Retinal pigment epithelial cell (primary cell): ENCODE measurements around the gene GUCA1A.

Source experiments
- DNase-seq: peaks from one replicate; pipeline ENCODE4 v3.0.0-alpha.2; 2010; ENCODE audit warnings: low read depth
- H3K4me3 ChIP-seq: 2 replicates; pipeline ENCODE4 v1.5.1; 2011; ENCODE audit warnings: mild to moderate bottlenecking, low read length, control low read depth, moderate library complexity
- CTCF ChIP-seq: conservative IDR thresholded peaks from 2 replicates; pipeline ENCODE4 v1.5.1; 2011; ENCODE audit warnings: low read depth, low read length, control low read depth, inconsistent platforms

Gene GUCA1A

GRCh38 chr6:42224222-42225028 is 51.3 kb downstream of the GUCA1A start:
- DNase-seq: peak; percentile 63
- TF ChIP-seq CTCF: no peak
- H3K4me3 ChIP-seq: no peak overlapping the region

- no peak for DNase-seq
- no peak overlapping the region for H3K4me3 ChIP-seq
- TF ChIP-seq CTCF: no peak
Observed at GRCh38 chr6:42225029-42225339, 51.8 kb downstream of the GUCA1A start.

GRCh38 chr6:42225419-42225818 is 52.3 kb downstream of the GUCA1A start:
- DNase-seq: no peak
- TF ChIP-seq CTCF: no peak
- no peak overlapping the region for H3K4me3 ChIP-seq

GRCh38 chr6:42226161-42226611 is 53.0 kb downstream of the GUCA1A start:
- TF ChIP-seq CTCF: no peak
- H3K4me3 ChIP-seq: no peak overlapping the region
- DNase-seq: no peak

GRCh38 chr6:42226645-42227143 is 53.5 kb downstream of the GUCA1A start:
- DNase-seq: no peak
- peak; percentile 2 for TF ChIP-seq CTCF

GRCh38 chr6:42227173-42227850 is 54.1 kb downstream of the GUCA1A start:
- H3K4me3 ChIP-seq: no peak overlapping the region
- DNase-seq: no peak
- TF ChIP-seq CTCF: no peak

More at GRCh38 chr6:42226645-42227143, 53.5 kb downstream of the GUCA1A start:
- no peak overlapping the region for H3K4me3 ChIP-seq
